Stimulated activated CD4-positive, alpha-beta T cell treated with anti-CD3 and anti-CD28 coated beads, TNF-alpha, amount 100 ng/mL, for 48 hours (primary cell): ENCODE results near the gene PAX4.

ENCODE experiments used
- DNase-seq, 3 donors: peaks; one replicate each; pipeline ENCODE4 v3.0.0-alpha.2; 2020; ENCODE audit warnings: low read depth in 3 of 3

Gene PAX4

GRCh38 chr7:127618042-127618441 is at the start of gene PAX4:
PAX4 (minus strand) TSS chr7:127618142; CDS start chr7:127615928, 2,214 bp downstream.
- DNase-seq = no peak

- no peak for DNase-seq
These were observed 49.2 kb upstream of the PAX4 start for GRCh38 chr7:127667017-127667670.

- DNase-seq = no peak
These were observed 48.7 kb upstream of the PAX4 start for GRCh38 chr7:127666602-127667001.

- DNase-seq = no peak
These were observed 48.0 kb upstream of the PAX4 start for GRCh38 chr7:127665922-127666321.

GRCh38 chr7:127658970-127659630 is 41.2 kb upstream of the PAX4 start:
- no peak for DNase-seq

GRCh38 chr7:127657500-127657899 is 39.6 kb upstream of the PAX4 start:
- DNase-seq = no peak

- no peak for DNase-seq
These were observed 37.8 kb upstream of the PAX4 start for GRCh38 chr7:127655720-127656119.

- DNase-seq = no peak
These were observed 36.8 kb upstream of the PAX4 start for GRCh38 chr7:127654404-127655394.

GRCh38 chr7:127653396-127653795 is 35.5 kb upstream of the PAX4 start:
- DNase-seq = no peak

GRCh38 chr7:127652333-127653248 is 34.6 kb upstream of the PAX4 start:
- DNase-seq = no peak

- peak; percentile 95 to 98 (median 97) for DNase-seq
These were observed 33.8 kb upstream of the PAX4 start, which contains the start of gene SND1 for GRCh38 chr7:127651556-127652332. SND1 (plus strand) TSS chr7:127652194; CDS start chr7:127652374, 180 bp downstream.

- no peak for DNase-seq
These were observed 33.1 kb upstream of the PAX4 start for GRCh38 chr7:127650847-127651555.

- DNase-seq = no peak
These were observed 31.0 kb upstream of the PAX4 start for GRCh38 chr7:127648986-127649385.

GRCh38 chr7:127647636-127648035 is 29.7 kb upstream of the PAX4 start:
- no peak for DNase-seq

- DNase-seq = no peak
These were observed 26.5 kb upstream of the PAX4 start for GRCh38 chr7:127644484-127644883.

- DNase-seq = no peak
These were observed 20.3 kb upstream of the PAX4 start for GRCh38 chr7:127638197-127638596.

- DNase-seq = no peak
These were observed 17.8 kb upstream of the PAX4 start for GRCh38 chr7:127635659-127636285.

GRCh38 chr7:127632276-127632910 is 14.5 kb upstream of the PAX4 start:
- DNase-seq = no peak
